Activated T-cell treated with anti-CD3 and anti-CD28 coated beads, Interleukin-2, amount 50 U/mL, for 48 hours (primary cell): ENCODE results near the gene ZNF557.
"Not testable (repeated sequence)": the region's sequence is repeated elsewhere in the genome, so short reads cannot be mapped to it uniquely, and the experiment has no call there.

Source experiments
- DNase-seq, 2 experiments: peaks; one replicate each; pipeline ENCODE4 v3.0.0-alpha.2; 2020

The ZNF557 gene

DNA sequence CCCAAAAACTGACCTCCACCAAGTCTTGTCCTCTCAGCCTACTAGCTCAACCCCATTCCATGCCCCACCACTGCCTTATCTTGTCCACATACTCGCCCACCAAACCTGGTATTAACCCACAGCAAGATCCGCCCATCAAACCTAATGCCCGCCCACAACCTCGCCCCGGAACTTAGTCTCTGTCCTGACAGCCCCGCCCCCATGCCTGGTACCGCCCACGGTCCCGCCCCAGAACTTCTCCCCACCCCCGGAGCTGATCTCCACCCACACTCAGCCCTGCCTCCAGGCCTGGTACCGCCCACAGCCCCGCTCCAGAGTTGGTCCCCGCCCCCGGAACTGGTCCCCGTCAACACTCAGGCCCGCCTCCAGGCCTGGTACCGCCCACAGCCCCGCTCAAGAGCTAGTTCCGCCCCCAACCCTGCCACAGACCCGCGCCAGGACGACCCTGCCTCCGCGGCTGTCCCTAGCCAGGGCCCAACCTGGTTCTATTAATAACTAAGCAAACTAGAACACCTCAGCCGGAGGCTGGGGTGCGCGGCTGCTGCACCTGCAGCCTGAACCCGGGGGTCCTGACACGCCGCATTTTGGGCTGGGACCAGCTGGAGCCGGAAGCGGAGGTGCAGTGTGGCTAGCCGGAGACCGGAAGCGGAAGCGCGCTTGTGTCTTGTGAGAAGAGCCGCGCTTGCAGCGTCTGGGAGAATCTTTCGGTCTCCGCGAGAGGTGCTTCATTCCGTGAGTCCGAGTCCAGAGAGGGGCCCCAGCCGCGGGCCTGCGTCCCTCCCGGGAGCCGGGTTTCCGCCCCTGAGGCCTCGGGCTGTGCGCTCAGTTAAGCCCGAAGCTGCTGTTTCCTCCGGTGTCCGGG, at the start of gene ZNF557:
Gene ZNF557 (plus strand): TSS at position 662 of the 862 bp plus-strand sequence. CDS start 5,372 bp downstream, outside the sequence.
- peak; percentile 96 to 98 for DNase-seq

DNA sequence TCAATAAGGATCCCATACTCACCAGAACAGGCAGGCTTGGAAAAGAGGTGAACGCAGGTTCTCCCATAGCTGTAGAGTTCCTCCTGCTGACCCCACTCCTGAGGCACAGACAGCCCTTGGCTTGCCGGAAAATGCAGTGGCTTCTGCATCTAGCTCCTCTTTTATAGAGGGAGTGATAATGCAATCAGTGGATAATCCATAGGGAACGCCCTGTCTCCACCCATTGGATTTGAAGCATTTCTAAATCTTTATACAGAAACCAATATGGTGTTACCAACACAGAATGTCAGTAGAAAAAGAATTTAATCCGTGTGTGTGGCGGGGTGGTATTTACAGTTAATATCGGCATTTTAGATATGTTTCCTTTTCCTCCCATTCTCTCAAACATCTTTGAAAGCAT, 48.2 kb upstream of the ZNF557 start, which contains the start of gene MBD3L2B:
Gene MBD3L2B (minus strand): TSS at position 101 of the 400 bp plus-strand sequence. CDS start 34 bp downstream, at position 67.
- DNase-seq, result not testable (repeated sequence)

DNA sequence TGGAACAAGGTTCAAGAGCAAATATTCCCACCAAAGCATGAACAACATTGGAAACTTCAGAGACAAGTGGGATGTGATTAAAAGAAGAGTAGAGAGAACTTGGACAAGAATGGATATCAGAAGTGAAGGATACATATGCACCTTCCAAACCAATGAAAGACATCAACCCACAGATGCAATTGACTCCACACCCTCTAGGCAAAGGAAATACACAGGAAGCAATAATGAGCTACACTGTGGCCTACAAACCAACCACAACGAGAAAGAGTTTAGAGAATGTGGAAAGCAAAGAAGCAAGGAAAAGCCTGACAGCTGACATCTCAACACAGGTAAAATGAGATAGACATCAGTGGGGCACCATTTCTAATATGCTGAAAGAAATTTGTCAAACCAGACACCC, 40.7 kb upstream of the ZNF557 start:
- DNase-seq, result not testable (repeated sequence)

DNA sequence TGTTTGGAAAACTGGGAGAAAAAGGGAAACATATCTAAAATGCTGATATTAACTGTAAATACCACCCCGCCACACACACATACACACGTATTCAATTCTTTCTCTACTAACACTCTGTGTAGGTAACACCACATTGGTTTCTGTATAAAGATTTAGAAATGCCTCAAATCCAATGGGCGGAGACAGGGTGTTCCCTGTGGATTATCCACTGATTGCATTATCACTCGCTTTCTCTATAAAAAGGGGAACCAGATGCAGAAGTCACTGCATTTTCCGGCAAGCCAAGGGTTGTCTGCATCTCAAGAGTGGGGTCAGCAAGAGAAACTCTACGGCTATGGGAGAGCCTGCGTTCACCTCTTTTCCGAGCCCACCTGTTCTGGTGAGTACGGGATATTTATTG, 39.2 kb upstream of the ZNF557 start, which contains the start of gene MBD3L5:
Gene MBD3L5 (plus strand): TSS at position 301 of the 400 bp plus-strand sequence. CDS start 34 bp downstream, at position 335.
- DNase-seq, result not testable (repeated sequence)

DNA sequence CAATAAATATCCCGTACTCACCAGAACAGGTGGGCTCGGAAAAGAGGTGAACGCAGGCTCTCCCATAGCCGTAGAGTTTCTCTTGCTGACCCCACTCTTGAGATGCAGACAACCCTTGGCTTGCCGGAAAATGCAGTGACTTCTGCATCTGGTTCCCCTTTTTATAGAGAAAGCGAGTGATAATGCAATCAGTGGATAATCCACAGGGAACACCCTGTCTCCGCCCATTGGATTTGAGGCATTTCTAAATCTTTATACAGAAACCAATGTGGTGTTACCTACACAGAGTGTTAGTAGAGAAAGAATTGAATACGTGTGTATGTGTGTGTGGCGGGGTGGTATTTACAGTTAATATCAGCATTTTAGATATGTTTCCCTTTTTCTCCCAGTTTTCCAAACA, 29.4 kb upstream of the ZNF557 start, which contains the start of gene MBD3L4:
Gene MBD3L4 (minus strand): TSS at position 101 of the 400 bp plus-strand sequence. CDS start 35 bp downstream, at position 66.
- not testable (repeated sequence) for DNase-seq

DNA sequence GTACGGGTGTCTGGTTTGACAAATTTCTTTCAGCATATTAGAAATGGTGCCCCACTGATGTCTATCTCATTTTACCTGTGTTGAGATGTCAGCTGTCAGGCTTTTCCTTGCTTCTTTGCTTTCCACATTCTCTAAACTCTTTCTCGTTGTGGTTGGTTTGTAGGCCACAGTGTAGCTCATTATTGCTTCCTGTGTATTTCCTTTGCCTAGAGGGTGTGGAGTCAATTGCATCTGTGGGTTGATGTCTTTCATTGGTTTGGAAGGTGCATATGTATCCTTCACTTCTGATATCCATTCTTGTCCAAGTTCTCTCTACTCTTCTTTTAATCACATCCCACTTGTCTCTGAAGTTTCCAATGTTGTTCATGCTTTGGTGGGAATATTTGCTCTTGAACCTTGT, 27.9 kb upstream of the ZNF557 start:
- not testable (repeated sequence) for DNase-seq

DNA sequence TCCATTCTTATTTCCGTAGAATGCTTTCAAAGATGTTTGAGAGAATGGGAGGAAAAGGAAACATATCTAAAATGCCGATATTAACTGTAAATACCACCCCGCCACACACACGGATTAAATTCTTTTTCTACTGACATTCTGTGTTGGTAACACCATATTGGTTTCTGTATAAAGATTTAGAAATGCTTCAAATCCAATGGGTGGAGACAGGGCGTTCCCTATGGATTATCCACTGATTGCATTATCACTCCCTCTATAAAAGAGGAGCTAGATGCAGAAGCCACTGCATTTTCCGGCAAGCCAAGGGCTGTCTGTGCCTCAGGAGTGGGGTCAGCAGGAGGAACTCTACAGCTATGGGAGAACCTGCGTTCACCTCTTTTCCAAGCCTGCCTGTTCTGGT, 20.5 kb upstream of the ZNF557 start, which contains the start of gene MBD3L2:
Gene MBD3L2 (plus strand): TSS at position 301 of the 400 bp plus-strand sequence. CDS start 53 bp downstream, at position 354.
- not testable (repeated sequence) for DNase-seq

DNA sequence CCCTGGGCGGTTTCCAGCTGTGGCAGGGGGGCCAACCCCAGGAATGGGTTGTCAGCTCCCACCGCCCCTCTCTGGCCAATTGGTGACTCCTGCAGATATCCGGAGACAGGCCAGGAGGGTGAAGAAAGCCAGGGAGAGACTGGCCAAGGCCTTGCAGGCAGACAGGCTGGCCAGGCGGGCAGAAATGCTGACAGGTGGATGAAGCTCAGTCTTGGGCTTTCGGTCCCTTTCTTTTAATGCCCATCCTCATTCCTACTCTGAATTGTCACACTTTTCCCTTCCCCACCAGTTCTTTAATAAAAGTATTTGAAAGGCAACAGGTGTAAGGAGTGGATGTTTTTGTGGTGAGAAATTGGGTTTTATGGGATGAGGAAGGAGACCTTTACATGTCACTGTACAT, 18.1 kb upstream of the ZNF557 start:
- not testable (repeated sequence) for DNase-seq

DNA sequence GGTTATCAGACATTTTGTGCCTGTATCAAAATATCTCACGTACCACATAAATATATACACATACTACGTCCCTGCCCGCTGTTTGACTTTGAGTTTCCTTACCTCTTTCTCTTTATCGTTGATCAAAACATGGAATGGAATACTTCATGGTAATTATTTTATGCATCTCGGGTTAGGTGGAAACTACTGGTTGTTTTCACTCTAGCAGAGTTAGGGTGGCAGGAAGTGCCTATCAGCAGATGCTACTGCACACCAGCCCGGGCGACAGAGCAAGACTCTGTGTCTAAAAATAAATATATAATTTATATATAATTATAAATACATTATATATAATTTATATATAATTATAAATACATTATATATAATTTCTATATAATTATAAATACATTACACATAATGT, 16.6 kb upstream of the ZNF557 start:
- DNase-seq, result not testable (repeated sequence)

DNA sequence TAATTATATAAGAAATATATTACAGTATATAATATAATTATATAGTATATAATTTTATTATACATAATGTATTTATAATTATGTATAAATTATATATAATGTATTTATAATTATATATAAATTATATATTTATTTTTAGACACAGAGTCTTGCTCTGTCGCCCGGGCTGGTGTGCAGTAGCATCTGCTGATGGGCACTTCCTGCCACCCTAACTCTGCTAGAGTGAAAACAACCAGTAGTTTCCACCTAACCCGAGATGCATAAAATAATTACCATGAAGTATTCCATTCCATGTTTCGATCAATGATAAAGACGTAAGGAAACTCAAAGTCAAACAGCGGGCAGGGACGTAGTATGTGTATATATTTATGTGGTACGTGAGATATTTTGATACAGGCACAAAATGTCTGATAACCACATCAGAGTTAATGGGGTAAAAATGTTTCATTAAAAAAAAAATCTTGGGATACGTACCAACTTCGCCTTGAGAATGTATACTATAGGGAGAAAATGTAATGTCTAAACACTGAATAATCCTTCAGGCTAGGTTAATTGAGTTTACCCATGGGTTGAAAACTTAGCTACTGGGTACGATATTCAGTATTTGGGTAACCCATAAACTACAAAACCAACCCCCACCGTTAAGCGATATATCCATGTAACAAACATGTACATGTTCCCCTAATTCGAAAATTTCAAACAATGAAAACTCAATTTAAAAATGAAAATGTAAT, 14.7 kb upstream of the ZNF557 start:
- DNase-seq, result not testable (repeated sequence)

DNA sequence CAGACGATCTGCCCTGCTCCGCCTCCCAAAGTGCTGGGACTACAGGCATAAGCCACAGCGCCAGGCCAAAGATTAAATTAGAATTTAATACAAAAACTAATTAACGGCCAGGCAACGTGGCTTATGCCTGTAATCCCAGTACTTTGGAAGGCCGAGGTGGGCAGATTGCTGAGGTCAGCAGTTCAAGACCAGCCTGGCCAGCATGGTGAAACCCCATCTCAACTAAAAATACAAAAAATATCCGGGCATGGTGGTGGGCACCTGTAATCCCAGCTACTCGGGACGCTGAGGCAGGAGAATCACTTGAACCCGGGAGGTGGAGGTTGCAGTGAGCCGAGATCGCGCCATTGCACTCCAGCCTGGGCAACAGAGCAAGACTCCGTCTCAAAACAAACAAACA, 13.8 kb upstream of the ZNF557 start:
- DNase-seq, result not testable (repeated sequence)

DNA sequence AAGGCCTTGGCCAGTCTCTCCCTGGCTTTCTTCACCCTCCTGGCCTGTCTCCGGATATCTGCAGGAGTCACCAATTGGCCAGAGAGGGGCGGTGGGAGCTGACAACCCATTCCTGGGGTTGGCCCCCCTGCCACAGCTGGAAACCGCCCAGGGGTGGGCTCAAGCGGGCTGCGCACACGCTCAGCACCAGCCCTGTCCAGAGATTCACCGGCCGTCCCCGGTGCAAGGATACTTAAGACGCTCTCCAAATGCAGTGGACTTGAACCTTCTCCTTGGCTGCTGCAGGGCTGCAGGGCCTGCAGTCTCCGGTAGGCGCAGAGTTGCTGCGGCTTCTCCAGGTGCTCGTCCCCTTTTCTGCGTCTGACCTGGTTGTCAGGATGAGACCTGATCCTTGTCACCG, 13.1 kb upstream of the ZNF557 start:
- not testable (repeated sequence) for DNase-seq

DNA sequence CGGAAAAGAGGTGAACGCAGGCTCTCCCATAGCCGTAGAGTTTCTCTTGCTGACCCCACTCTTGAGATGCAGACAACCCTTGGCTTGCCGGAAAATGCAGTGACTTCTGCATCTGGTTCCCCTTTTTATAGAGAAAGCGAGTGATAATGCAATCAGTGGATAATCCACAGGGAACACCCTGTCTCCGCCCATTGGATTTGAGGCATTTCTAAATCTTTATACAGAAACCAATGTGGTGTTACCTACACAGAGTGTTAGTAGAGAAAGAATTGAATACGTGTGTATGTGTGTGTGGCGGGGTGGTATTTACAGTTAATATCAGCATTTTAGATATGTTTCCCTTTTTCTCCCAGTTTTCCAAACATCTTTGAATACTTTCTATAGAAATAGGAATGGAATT, 10.9 kb upstream of the ZNF557 start, which contains the start of gene MBD3L3:
Gene MBD3L3 (minus strand): TSS at position 101 of the 400 bp plus-strand sequence. CDS start 71 bp downstream, at position 30.
- not testable (repeated sequence) for DNase-seq

DNA sequence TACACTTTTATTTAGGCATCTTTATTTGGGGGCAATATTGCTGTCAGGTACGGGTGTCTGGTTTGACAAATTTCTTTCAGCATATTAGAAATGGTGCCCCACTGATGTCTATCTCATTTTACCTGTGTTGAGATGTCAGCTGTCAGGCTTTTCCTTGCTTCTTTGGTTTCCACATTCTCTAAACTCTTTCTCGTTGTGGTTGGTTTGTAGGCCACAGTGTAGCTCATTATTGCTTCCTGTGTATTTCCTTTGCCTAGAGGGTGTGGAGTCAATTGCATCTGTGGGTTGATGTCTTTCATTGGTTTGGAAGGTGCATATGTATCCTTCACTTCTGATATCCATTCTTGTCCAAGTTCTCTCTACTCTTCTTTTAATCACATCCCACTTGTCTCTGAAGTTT, 9.5 kb upstream of the ZNF557 start:
- DNase-seq, result not testable (repeated sequence)

DNA sequence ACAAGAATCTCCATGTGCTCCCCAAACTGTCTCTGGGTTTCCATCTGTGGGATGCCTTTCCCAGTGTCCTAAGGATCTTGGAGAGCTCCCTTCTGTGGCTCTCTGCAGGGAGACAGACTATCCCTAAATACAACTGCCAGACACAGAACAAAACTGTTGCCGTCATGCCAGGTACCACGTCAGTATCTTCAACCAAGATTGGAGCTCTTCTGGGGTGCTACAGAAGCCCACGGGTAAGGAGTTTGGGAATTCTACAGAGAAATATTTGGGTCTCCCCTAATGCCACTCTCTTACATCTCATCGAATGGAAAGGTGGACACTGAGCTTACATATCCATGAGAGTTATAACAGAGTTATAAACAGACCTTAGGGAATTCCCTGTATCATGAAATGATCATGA, 6.2 kb upstream of the ZNF557 start:
- DNase-seq, result no peak

DNA sequence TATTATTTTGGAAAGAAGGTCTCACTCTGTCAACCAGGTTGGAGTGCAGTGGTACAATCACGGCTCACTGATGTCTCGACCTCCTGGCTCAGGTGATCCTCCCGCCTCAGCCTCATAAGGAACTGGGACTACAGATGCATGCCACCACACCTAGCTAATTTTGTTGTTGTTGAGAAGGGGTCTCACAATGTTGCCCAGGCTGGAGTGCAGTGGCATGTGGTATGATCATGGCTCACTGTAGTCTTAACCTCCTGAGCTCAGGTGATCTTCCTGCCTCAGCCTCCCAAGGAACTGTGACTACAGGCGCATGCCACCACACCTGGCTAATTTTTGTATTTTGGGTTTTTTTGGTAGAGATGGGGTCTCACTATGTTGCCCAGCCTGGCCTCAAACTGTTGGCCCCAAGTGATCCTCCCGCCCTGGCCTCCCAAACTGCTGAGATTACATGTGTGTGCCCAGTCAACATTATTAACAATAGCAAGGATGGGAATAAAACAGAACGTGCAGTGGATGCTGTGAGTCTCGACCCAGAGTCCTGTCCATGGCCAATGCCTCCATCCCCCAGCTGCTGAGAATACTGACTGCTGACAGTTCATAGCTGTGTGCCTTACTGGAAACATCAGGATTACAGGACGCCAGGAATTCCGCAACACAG, 5.6 kb upstream of the ZNF557 start:
- no peak for DNase-seq

DNA sequence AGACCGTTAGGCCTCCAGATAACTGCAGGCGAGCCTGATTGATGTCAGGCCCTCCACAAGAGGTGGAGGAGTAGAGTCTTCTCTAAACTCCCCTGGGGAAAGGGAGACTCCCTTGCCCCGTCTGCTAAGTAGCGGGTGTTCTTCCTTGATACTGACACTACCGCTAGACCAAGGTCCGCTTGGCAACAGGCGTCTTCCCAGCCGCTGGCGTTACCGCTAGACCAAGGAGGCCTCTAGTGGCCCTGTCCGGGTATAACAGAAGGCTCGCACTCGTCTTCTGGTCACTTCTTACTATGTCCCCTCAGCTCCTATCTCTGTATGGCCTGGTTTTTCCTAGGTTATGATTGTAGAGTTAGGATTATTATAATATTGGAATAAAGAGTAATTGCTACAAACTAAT, 2.4 kb upstream of the ZNF557 start:
- not testable (repeated sequence) for DNase-seq

DNA sequence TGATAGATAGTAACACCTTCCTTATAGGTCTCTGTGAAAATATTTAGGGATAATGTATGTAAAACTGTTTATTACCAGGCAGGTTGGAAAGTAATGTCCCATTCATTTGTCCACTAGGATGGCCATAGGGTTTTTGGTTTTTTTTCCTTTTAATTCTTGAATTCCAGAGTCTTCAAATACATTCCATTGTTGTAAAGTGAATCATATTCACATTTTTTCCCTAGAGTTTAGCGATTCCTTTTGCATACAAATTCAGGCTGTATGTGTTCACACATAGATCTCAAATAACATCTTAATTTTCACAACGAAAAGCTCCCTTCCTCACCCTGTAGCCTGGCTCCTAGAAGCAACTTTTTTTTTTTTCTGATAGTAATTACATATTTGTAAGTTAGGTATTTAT, 1.8 kb upstream of the ZNF557 start:
- no peak for DNase-seq

DNA sequence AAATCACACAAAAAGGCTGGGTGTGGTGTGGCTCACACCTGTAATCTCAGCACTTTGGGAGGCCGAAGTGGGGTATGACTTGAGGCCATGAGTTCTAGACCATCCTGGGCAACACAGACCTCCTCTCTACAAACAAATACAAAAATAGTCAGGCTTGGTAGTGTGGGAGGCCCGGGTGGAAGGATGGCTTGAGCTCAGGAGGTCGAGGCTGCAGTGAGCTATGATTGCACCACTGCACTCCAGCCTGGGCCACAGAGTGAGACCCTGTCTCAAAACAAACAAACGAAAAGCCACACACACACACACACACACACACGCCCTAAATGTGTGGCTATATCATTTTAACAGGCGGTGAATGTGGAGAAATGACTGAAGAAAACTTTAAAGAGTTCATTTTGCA, 904 bp upstream of the ZNF557 start:
- no peak for DNase-seq

DNA sequence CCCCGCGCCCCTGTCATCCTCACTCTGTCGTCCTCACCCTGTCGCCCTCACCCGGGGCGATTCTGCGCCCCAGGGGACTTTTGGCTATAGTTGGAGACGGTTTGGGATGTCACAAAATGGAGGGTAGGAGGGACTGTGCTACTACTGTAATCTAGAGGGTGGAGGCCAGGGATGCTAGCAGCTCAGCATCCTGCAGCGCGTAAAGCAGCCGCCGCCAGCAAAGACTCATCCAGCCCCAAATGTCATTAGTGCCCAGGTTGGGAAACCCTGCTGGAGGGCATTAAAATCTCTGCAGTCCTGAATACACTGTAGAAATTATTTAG, 362 bp downstream of the ZNF557 start:
- no peak for DNase-seq

DNA sequence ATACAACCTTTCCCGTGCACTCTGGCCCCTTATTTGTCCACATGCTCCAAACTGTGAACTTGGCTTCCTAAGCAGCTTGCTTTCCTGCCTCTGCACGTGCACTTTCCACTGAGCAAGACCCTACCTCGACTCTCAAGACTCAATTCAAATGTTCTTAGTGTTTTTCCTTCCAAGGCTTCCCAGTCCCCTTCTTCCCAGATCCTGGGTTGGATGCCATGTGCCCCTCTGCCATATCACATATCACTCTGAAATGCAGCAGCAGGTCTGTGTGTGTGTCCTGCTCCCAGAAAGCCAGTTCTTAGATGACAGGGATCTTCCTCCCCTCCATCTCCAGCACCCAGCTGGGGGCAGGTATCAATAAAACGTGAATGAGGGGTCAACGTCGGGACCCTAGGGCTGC, 3.0 kb downstream of the ZNF557 start:
- no peak for DNase-seq

DNA sequence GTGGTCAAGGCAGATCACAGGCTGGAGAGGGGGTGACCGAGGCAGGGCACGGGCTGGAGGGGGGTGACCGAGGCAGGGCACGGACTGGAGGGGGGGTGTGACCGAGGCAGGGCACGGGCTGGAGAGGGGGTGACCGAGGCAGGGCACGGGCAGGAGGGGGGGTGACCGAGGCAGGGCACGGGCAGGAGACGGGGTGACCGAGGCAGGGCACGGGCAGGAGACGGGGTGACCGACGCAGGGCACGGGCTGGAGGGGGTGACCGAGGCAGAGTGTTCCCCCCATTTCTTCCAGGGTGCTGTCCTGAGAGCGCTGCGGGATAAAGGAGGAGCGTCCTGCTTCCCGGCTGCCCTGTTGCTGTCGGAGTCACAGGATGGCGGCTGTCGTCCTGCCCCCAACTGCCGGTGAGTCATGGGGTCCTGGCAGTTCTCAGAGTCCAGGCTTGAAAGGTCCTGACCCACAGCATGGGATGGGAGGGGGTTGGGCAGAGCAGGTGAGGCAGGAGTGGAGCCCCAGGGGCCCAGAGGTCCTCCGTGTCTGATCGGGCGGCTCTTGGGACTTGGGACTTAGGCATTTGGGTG, 5.3 kb downstream of the ZNF557 start:
- DNase-seq, result no peak
